AG04450 (cell line): Measurements from ENCODE around the gene IKZF1. TPM values are rescaled to one million over a fixed set of nuclear protein-coding genes. Genes with fewer than 3 reads are reported as not detected.

Experiments used
- CTCF ChIA-PET: fragments of 300-600, 350-600 bp; formaldehyde crosslinking; extraction: SDS; loops from one replicate; lab custom pipeline; 2022; ENCODE audit warnings: antibody characterized with exemption, inconsistent platforms; lab: Charles Lee
- POLR2A ChIA-PET: fragments of 350-600 bp; formaldehyde crosslinking; extraction: SDS; loops from one replicate; lab custom pipeline; 2021; ENCODE audit warnings: antibody characterized with exemption, inconsistent platforms; lab: Yijun Ruan, JAX
- DNase-seq: peaks from one replicate; pipeline ENCODE4 v3.0.0-alpha.2; 2011; ENCODE audit warnings: low read depth, low spot score
- H3K27ac ChIP-seq: one replicate; pipeline ENCODE4 v1.5.1; 2012; ENCODE audit warnings: low read depth, low read length, control low read depth
- H3K27me3 ChIP-seq: one replicate; pipeline ENCODE4 v1.6.0; 2012; ENCODE audit warnings: low read length; ENCODE audit not compliant: control insufficient read depth, insufficient read depth
- H3K4me3 ChIP-seq: 2 replicates; pipeline ENCODE4 v1.5.1; 2011; ENCODE audit warnings: mild to moderate bottlenecking, low read depth, low read length, control low read depth
- H3K9me3 ChIP-seq: 2 replicates; pipeline ENCODE4 v1.5.1; 2012; ENCODE audit warnings: low read length; ENCODE audit not compliant: control insufficient read depth, insufficient read depth
- CTCF ChIP-seq: IDR thresholded peaks from 2 replicates; pipeline ENCODE4 v1.5.1; 2011; ENCODE audit warnings: low read depth, low read length, control low read depth, inconsistent platforms
- polyA plus RNA-seq: library from polyadenylated mRNA; depleted of rRNA; stranded (reverse); fragments of >200 nt; gene quantifications from 2 replicates; pipeline ENCODE4 v1.2.3, GENCODE V29; 2011

IKZF1 gene
- polyA plus RNA-seq, 1 experiment: not detected

- ChIA-PET POLR2A (no interaction called here), CTCF (no interaction called here)
- no peaks in the 10 kb centered on the region for H3K27me3 ChIP-seq
- no peak for DNase-seq
- no peak overlapping the region for H3K27ac ChIP-seq
- TF ChIP-seq CTCF: no peak
- H3K4me3 ChIP-seq: no peak overlapping the region
- no peaks in the 10 kb centered on the region for H3K9me3 ChIP-seq
Measured at GRCh38 chr7:50282813-50283605, 21.5 kb upstream of the IKZF1 start.

- H3K4me3 ChIP-seq: no peak overlapping the region
- TF ChIP-seq CTCF: no peak
- H3K9me3 ChIP-seq: no peaks in the 10 kb centered on the region
- H3K27ac ChIP-seq: no peak overlapping the region
- CTCF ChIA-PET: no interaction called here
- no peak for DNase-seq
- no peaks in the 10 kb centered on the region for H3K27me3 ChIP-seq
- POLR2A ChIA-PET: no interaction called here
Measured at GRCh38 chr7:50283731-50284130, 20.8 kb upstream of the IKZF1 start.

- POLR2A ChIA-PET: no interaction called here
- CTCF ChIA-PET: no interaction called here
- no peaks in the 10 kb centered on the region for H3K9me3 ChIP-seq
Measured at GRCh38 chr7:50284296-50284695, 20.2 kb upstream of the IKZF1 start.

GRCh38 chr7:50285269-50285668 lies 19.2 kb upstream of the IKZF1 start:
- Histone ChIP-seq H3K27me3 (no peaks in the 10 kb centered on the region), H3K9me3 (no peaks in the 10 kb centered on the region), H3K4me3 (no peak overlapping the region), H3K27ac (no peak overlapping the region)
- POLR2A ChIA-PET: no interaction called here
- no peak for DNase-seq
- TF ChIP-seq CTCF: no peak
- CTCF ChIA-PET: no interaction called here

More at GRCh38 chr7:50284296-50284695, 20.2 kb upstream of the IKZF1 start:
- DNase-seq: no peak
- Histone ChIP-seq H3K4me3 (no peak overlapping the region), H3K27me3 (no peaks in the 10 kb centered on the region), H3K27ac (no peak overlapping the region)
- no peak for TF ChIP-seq CTCF

- CTCF ChIA-PET: no interaction called here
- Histone ChIP-seq H3K27me3 (no peaks in the 10 kb centered on the region), H3K9me3 (no peaks in the 10 kb centered on the region), H3K27ac (no peak overlapping the region), H3K4me3 (no peak overlapping the region)
- POLR2A ChIA-PET: no interaction called here
- DNase-seq: no peak
- TF ChIP-seq CTCF: no peak
Measured at GRCh38 chr7:50287129-50287528, 17.4 kb upstream of the IKZF1 start.
